Heart left ventricle (tissue), 16 donors: ENCODE data around the gene OR10A2. TPM values are rescaled to one million over a fixed set of nuclear protein-coding genes. Genes with fewer than 3 reads are reported as not detected.
"Not testable (repeated sequence)": the region's sequence is repeated elsewhere in the genome, so short reads cannot be mapped to it uniquely, and the experiment has no call there.

Experiments
- ATAC-seq, 4 donors: fragments of 200-7000 bp; cut with Tn5 transposase; one replicate each; pipeline ENCODE4 v1.9.1; 2020 to 2022; ENCODE audit warnings: moderate library complexity in 4 of 4, mild to moderate bottlenecking in 3 of 4, moderate number of reproducible peaks in 1 of 4
- DNase-seq, 5 donors: peaks; one replicate each; pipeline ENCODE4 v3.0.0-alpha.2; 2020
- H3K27ac ChIP-seq, 12 donors: fragments of 200-600 bp; sonication (generic) in 4 of 12; one replicate each; pipeline versions ENCODE4 v1.5.0 to v1.8.0; 2016 to 2022; ENCODE audit warnings: mild to moderate bottlenecking in 2 of 12
- H3K27me3 ChIP-seq, 9 donors: fragments of 200-600 bp; sonication (generic) in 2 of 9; one replicate each; pipeline versions ENCODE4 v1.5.1 to v1.8.0; 2016 to 2022; ENCODE audit warnings: mild to moderate bottlenecking in 3 of 9
- H3K36me3 ChIP-seq, 9 donors: fragments of 200-600 bp; sonication (generic) in 2 of 9; one replicate each; pipeline versions ENCODE4 v1.5.0 to v1.8.0; 2018 to 2022; ENCODE audit warnings: mild to moderate bottlenecking in 2 of 9
- H3K4me1 ChIP-seq, 12 donors: fragments of 200-600 bp; sonication (generic) in 4 of 12; one replicate each; pipeline versions ENCODE4 v1.5.0 to v1.8.0; 2016 to 2022; ENCODE audit warnings: mild to moderate bottlenecking in 3 of 12
- H3K4me3 ChIP-seq, 12 donors: fragments of 200-600 bp; sonication (generic) in 4 of 12; one replicate each; pipeline versions ENCODE4 v1.5.0 to v1.8.0; 2017 to 2022; ENCODE audit warnings: mild to moderate bottlenecking in 9 of 12, moderate library complexity in 4 of 12
- H3K9me3 ChIP-seq, 12 donors: fragments of 200-600 bp; sonication (generic) in 4 of 12; one replicate each; pipeline versions ENCODE4 v1.5.0 to v1.8.0; 2016 to 2022; ENCODE audit warnings: mild to moderate bottlenecking in 1 of 12
- CTCF ChIP-seq, 12 donors: fragments of 200-600 bp; sonication (generic) in 4 of 12; IDR thresholded peaks; one replicate each; pipeline versions ENCODE4 v1.5.0 to v1.8.0; 2018 to 2022; ENCODE audit warnings: antibody characterized with exemption in 12 of 12, mild to moderate bottlenecking in 5 of 12
- POLR2A ChIP-seq, 2 donors: fragments of 450-650 bp; IDR thresholded peaks; one replicate each; pipeline ENCODE4 v1.6.1; 2017; ENCODE audit warnings: antibody characterized with exemption in 2 of 2, mild to moderate bottlenecking in 2 of 2, moderate library complexity in 2 of 2
- WGBS, 4 donors: extraction: QIAGEN DNeasy Blood & Tissue Kit in 2 of 4; methylation state at CpG; one replicate each; pipeline versions ENCODE4 v1.1.5 to v1.1.7; 2013 to 2018; 5-methylcytosine and 5-hydroxymethylcytosine counted together
- intact Hi-C, 10 donors: fragments of 100-400 bp; cut with DNase I; formaldehyde crosslinking; loops; one replicate each; pipeline versions ENCODE4 v1.11.1 to v1.14.2; 2022
- polyA plus RNA-seq, 2 donors: library from polyadenylated mRNA; stranded (reverse); fragments of 200-250 nt; gene quantifications; one replicate each; pipeline ENCODE4 v1.2.3, GENCODE V29; 2013
- total RNA-seq, 9 donors: library from RNA; depleted of rRNA in 2 of 9; stranded (reverse); fragments of >200 nt in 2 of 9; fragmentation: NEBNext Ultra II Directional in 3 of 9; extraction: Animal tissue kit (Norgen Biotek cat#: 25700) in 3 of 9; gene quantifications; one replicate each; pipeline versions ENCODE4 v1.1.0 to v1.2.4, GENCODE V29; 2016 to 2023
- donor health status: ischemic (EF 13 %, LVEDD 7.1; RV severe dilation, severe dysfunction).
- donor health status: healthy with polysubstance abuse.
- donor health status: DM: no; HTN: yes; CAD: no.
- donor health status: DM: no; HTN: no; CAD: no.
- donor health status: ischemic (EF 25% LVEDD 6.9; RV normal size, moderate dysfunction).
- donor health status: ischemic (EF 25% LVEDD 5.7; RV mildly dilated, moderate dysfunction).
- donor health status: healthy.
- donor health status: DM: yes; HTN: yes; CAD: no.
- donor health status: ischemic (EF 35%, LVEDD 5.7; RV mildly dilated, moderate dysfunction).
- donor health status: nonischemic (EF 11% LVEDD 7.7; RV severe dilation, severe dysfunction).
- donor health status: DM: yes; HTN: yes; CAD: no.
- donor health status: PGD.
- donor health status: ischemic (EF 29% LVEDD 5.4; RV normal size, mild dysfunction).
- donor health status: nonischemic (EF 23%, LVEDD 6.1; RV moderate dilation, normal function).

The OR10A2 gene
- total and polyA plus RNA-seq, 11 donors: not detected

- Histone ChIP-seq H3K27ac (no peak overlapping the region), H3K27me3 (no peaks in the 10 kb centered on the region), H3K4me3 (no peak overlapping the region), H3K4me1 (no peaks in the 10 kb centered on the region), H3K36me3 (no peaks in the 10 kb centered on the region), H3K9me3 (no peaks in the 10 kb centered on the region)
- no peak for ATAC-seq
- no peak for DNase-seq
- WGBS, 4 donors: 46 to 68% (median 60%) methylated on average over 2 of the region's 2 CpGs
- no peak for TF ChIP-seq CTCF (IDR thresholded peaks at IDR 0.05)
- TF ChIP-seq POLR2A (IDR thresholded peaks at IDR 0.05): no peak
- intact Hi-C loops: no loop called here
Observed at GRCh38 chr11:6900327-6900999, 37.6 kb downstream of the OR10A2 start.

GRCh38 chr11:6904804-6905203 is 41.9 kb downstream of the OR10A2 start:
- intact Hi-C loops, H3K27ac ChIP-seq, H3K36me3 ChIP-seq, H3K27me3 ChIP-seq, H3K9me3 ChIP-seq, ATAC-seq, DNase-seq, H3K4me1 ChIP-seq, H3K4me3 ChIP-seq: not testable (repeated sequence)
- 80 to 94% (median 87%) methylated on average over 13 of the region's 13 CpGs for WGBS, 4 donors

GRCh38 chr11:6911378-6911777 is 48.5 kb downstream of the OR10A2 start:
- Histone ChIP-seq H3K9me3 (no peaks in the 10 kb centered on the region), H3K36me3 (no peaks in the 10 kb centered on the region), H3K27me3 (no peaks in the 10 kb centered on the region), H3K4me1 (no peaks in the 10 kb centered on the region), H3K4me3 (no peak overlapping the region), H3K27ac (no peak overlapping the region)
- TF ChIP-seq CTCF (IDR thresholded peaks at IDR 0.05) (no peak), POLR2A (IDR thresholded peaks at IDR 0.05) (no peak)
- ATAC-seq (no peak), DNase-seq (no peak)
- intact Hi-C loops: no loop called here
- WGBS, 4 donors: 88 to 95% (median 90%) methylated on average over 3 of the region's 3 CpGs

- no peak for TF ChIP-seq POLR2A (IDR thresholded peaks at IDR 0.05)
- no peak for TF ChIP-seq CTCF (IDR thresholded peaks at IDR 0.05)
- intact Hi-C loops: no loop called here
Observed at GRCh38 chr11:6911948-6912347, 49.1 kb downstream of the OR10A2 start.

GRCh38 chr11:6919698-6920097 is 56.8 kb downstream of the OR10A2 start:
- TF ChIP-seq CTCF (IDR thresholded peaks at IDR 0.05): no peak
- no peak for TF ChIP-seq POLR2A (IDR thresholded peaks at IDR 0.05)
- no peak overlapping the region for H3K27ac ChIP-seq
- H3K4me3 ChIP-seq: no peak overlapping the region
- no peak for ATAC-seq
- DNase-seq: no peak
- intact Hi-C loops: no loop called here
- 21 to 60% (median 46%) methylated on average over 2 of the region's 2 CpGs for WGBS, 4 donors
- peaks cover 0 to 6% (median 0%) of the 10 kb centered on the region in 12 donors for H3K9me3 ChIP-seq
- H3K27me3 ChIP-seq: no peaks in the 10 kb centered on the region
- no peaks in the 10 kb centered on the region for H3K4me1 ChIP-seq
- no peaks in the 10 kb centered on the region for H3K36me3 ChIP-seq

More at GRCh38 chr11:6911948-6912347, 49.1 kb downstream of the OR10A2 start:
- no peaks in the 10 kb centered on the region for H3K36me3 ChIP-seq
- ATAC-seq: no peak
- WGBS, 4 donors: 46 to 65% (median 63%) methylated on average over 3 of the region's 3 CpGs
- H3K4me1 ChIP-seq: no peaks in the 10 kb centered on the region
- H3K27ac ChIP-seq: no peak overlapping the region
- no peak overlapping the region for H3K4me3 ChIP-seq
- H3K9me3 ChIP-seq: no peaks in the 10 kb centered on the region
- DNase-seq: no peak
- no peaks in the 10 kb centered on the region for H3K27me3 ChIP-seq
